ENCODE data around the gene HYAL1. TPM values are rescaled to one million over a fixed set of nuclear protein-coding genes. Genes with fewer than 3 reads are reported as not detected.
A peak's percentile ranks its signal among the peaks of the same experiment; 100 is the strongest.

Gene HYAL1
- total and polyA plus RNA-seq, 2 experiments from 2014 or later: 0.20 TPM; not detected in 1

DNA sequence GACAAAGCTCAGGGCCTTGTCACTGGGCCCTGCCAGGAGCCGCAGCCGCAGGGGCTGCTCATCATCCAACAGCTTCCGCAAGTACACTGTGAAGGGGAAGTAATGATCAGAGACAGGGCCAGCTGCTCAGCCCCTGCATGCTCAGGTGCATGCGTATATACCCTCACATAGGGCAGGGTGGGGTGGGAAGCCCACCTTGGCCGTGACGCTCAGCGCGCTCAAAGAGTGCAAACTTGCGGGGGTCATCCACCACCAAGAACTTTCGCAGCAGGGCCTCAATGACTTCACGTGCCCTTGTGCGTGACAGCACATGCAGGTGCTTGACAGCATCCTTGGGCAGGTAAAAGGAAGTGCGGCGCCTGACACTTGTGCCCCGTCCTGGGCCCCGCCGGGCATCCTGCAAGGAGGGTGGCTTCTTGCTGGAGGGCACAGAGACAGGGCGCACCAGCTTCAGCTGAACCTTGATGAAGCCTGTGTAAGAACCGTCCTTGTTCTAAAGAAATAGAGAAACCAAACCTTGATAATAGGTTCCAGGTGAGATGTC is 28.1 kb upstream of the HYAL1 start:
- no peaks in the 10 kb centered on the region for H3K9me2 ChIP-seq (ENCODE audit: insufficient read depth)
- peaks cover 23% of the 10 kb centered on the region for H3K36me3 ChIP-seq (ENCODE audit: low read depth)
- peaks cover 44% of the 10 kb centered on the region for H3K4me1 ChIP-seq (ENCODE audit: insufficient read depth)
- no peak overlapping the region for H3K27ac ChIP-seq
- DNase-seq: no peak
- H2AFZ ChIP-seq: no peak overlapping the region
- no peaks in the 10 kb centered on the region; the same call in 1 of the 2 replicates for H4K20me1 ChIP-seq (ENCODE audit: insufficient read depth)
- 93% methylated on average over 19 of the region's 19 CpGs for WGBS, 2 experiments (ENCODE audit: low coverage in 1 of 2, low lambda C conversion rate in 2 of 2, missing lambda C conversion rate in 2 of 2)
- no peak overlapping the region for H3K4me2 ChIP-seq (ENCODE audit: unreplicated experiment)
- H3K79me2 ChIP-seq (ENCODE audit: insufficient read depth): peaks cover 77% of the 10 kb centered on the region
- H3K9ac ChIP-seq: no peak overlapping the region
- in situ Hi-C loops (cut with MboI): no loop called here
- H3K27me3 ChIP-seq (replicated peaks; ENCODE audit: insufficient read depth): no peaks in the 10 kb centered on the region
- no peak for TF ChIP-seq EZH2 (IDR thresholded peaks at IDR 0.05; ENCODE audit: insufficient read depth, poor library complexity, severe bottlenecking)
- no peak for TF ChIP-seq EZH2phosphoT487 (IDR thresholded peaks at IDR 0.05; ENCODE audit: insufficient read depth, low read depth)
- peaks cover 56% of the 10 kb centered on the region for H3F3A ChIP-seq (ENCODE audit: insufficient read depth)
- H3K9me3 ChIP-seq (ENCODE audit: low read depth): no peaks in the 10 kb centered on the region
- H3K4me3 ChIP-seq: no peak overlapping the region

DNA sequence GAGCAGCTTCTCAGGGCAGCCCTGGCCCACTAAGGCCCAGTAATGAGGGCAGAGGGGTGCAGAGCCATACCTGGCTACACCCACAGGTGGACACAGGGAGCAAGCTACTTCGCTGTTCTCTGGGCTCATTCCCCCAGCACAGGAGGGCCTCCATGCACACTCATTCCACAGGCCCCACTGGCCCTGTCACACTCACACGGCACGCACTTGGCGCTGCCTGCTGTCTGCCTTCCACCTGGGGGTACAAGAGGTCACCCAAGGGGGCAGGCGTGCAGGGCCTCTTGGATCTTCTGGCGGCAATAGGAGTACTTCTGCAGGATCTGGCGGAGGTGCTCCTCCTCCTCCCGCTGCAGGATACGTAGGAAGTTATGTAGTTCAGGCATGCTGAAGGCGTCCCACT is 27.0 kb upstream of the HYAL1 start:
- H3K36me3 ChIP-seq (ENCODE audit: low read depth): peaks cover 23% of the 10 kb centered on the region
- TF ChIP-seq EZH2phosphoT487 (IDR thresholded peaks at IDR 0.05; ENCODE audit: insufficient read depth, low read depth) (no peak), EZH2 (IDR thresholded peaks at IDR 0.05; ENCODE audit: insufficient read depth, poor library complexity, severe bottlenecking) (no peak)
- no peaks in the 10 kb centered on the region; the same call in 1 of the 2 replicates for H4K20me1 ChIP-seq (ENCODE audit: insufficient read depth)
- no peak overlapping the region for H3K4me3 ChIP-seq
- H3K4me1 ChIP-seq (ENCODE audit: insufficient read depth): peaks cover 37% of the 10 kb centered on the region
- in situ Hi-C loops (cut with MboI): no loop called here
- DNase-seq: no peak
- no peaks in the 10 kb centered on the region for H3K9me2 ChIP-seq (ENCODE audit: insufficient read depth)
- no peaks in the 10 kb centered on the region for H3K9me3 ChIP-seq (ENCODE audit: low read depth)
- H3K79me2 ChIP-seq (ENCODE audit: insufficient read depth): peaks cover 69% of the 10 kb centered on the region
- H3K4me2 ChIP-seq (ENCODE audit: unreplicated experiment): no peak overlapping the region
- 90 to 92% methylated on average over 10 of the region's 10 CpGs for WGBS, 2 experiments (ENCODE audit: low coverage in 1 of 2, low lambda C conversion rate in 2 of 2, missing lambda C conversion rate in 2 of 2)
- no peak overlapping the region for H3K27ac ChIP-seq
- H3K27me3 ChIP-seq (replicated peaks; ENCODE audit: insufficient read depth): no peaks in the 10 kb centered on the region
- H3F3A ChIP-seq (ENCODE audit: insufficient read depth): peaks cover 45% of the 10 kb centered on the region
- no peak overlapping the region for H2AFZ ChIP-seq
- H3K9ac ChIP-seq: no peak overlapping the region

DNA sequence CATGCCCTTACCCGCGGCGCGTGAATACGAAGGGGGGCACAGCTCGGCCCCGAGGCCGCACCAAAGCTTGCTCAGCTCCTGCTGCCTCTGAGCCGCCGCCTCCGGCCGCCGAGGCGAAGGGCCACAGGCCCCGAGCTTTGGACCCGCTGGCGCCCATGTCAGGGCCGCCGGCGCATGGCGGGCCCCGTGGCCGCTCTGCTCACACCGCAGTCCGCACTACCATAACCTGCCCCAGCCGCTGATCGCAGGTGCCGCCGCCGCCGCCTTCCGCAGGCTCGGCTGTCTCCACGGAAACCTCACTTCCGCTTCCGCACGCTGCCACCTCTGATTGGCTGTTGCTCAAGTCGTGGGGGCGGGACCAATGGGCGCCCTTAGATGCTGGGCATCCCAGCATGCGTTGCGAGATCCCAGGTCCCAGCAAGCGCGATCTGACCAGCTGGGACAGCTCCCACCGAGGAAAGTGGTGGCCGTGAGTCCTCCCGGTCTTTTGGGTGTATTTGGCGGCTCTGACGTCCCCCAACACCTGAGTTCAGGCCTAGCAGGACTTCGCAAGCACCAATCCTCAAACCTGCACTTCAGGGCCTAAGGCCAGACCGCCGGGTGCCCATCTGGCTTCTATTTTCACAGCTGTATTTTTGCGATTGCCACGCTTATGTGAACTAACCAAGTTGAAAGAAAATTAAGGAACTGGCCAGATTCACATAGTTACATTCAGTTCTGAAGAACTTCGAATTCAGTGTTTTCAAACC is 24.7 kb upstream of the HYAL1 start, which contains the start of gene TUSC2:
TSS of gene TUSC2 (minus strand) at position 281 of the 749 bp plus-strand sequence. CDS start at position 157, 124 bp downstream.
- no peaks in the 10 kb centered on the region for H3K9me3 ChIP-seq (ENCODE audit: low read depth)
- H4K20me1 ChIP-seq (ENCODE audit: insufficient read depth): no peaks in the 10 kb centered on the region
- peak within 1 kb of the TSS; percentile 68 for H2AFZ ChIP-seq
- peak within 1 kb of the TSS; percentile 82 for H3K4me3 ChIP-seq
- H3K27me3 ChIP-seq (replicated peaks; ENCODE audit: insufficient read depth): no peaks in the 10 kb centered on the region
- WGBS, 2 experiments (ENCODE audit: low coverage in 1 of 2, low lambda C conversion rate in 2 of 2, missing lambda C conversion rate in 2 of 2): 1% methylated on average over 36 to 37 of the region's 55 CpGs
- peaks cover 15% of the 10 kb centered on the region for H3K4me1 ChIP-seq (ENCODE audit: insufficient read depth)
- H3F3A ChIP-seq (ENCODE audit: insufficient read depth): peaks cover 31% of the 10 kb centered on the region
- peak; percentile 100 for DNase-seq
- H3K27ac ChIP-seq: peak within 1 kb of the TSS; percentile 76
- peaks cover 47% of the 10 kb centered on the region for H3K79me2 ChIP-seq (ENCODE audit: insufficient read depth)
- in situ Hi-C loops (cut with MboI): no loop called here
- H3K36me3 ChIP-seq (ENCODE audit: low read depth): peaks cover 23% of the 10 kb centered on the region
- peak within 1 kb of the TSS; percentile 79 for H3K4me2 ChIP-seq (ENCODE audit: unreplicated experiment)
- no peaks in the 10 kb centered on the region for H3K9me2 ChIP-seq (ENCODE audit: insufficient read depth)
- TF ChIP-seq EZH2 (IDR thresholded peaks at IDR 0.05; ENCODE audit: insufficient read depth, poor library complexity, severe bottlenecking) (no peak), EZH2phosphoT487 (IDR thresholded peaks at IDR 0.05; ENCODE audit: insufficient read depth, low read depth) (no peak)
- peak within 1 kb of the TSS; percentile 88 for H3K9ac ChIP-seq

DNA sequence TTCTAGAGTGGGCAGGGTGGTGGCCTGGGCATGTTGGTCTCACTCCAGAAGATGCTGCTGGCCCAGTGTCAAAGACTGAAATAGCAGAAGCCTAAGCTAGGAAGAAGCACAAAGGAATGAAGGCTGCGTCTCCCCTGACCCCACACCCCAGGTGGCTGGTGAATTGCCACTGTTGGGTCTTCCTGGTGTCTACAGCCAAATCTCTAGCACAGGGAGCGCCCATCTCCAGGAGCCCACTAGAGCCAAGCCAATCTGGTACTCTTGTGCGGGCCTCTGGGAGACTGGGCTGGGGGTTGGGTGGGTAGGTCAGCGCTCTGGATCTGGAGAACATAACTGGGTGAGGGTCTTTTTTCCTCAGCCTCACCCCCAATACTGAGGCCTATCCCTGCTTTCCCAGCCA is 23.8 kb upstream of the HYAL1 start:
- Histone ChIP-seq H3K79me2 (ENCODE audit: insufficient read depth) (peaks cover 37% of the 10 kb centered on the region), H3K9me3 (ENCODE audit: low read depth) (no peaks in the 10 kb centered on the region), H3K27me3 (replicated peaks; ENCODE audit: insufficient read depth) (no peaks in the 10 kb centered on the region), H3K9me2 (ENCODE audit: insufficient read depth) (no peaks in the 10 kb centered on the region), H3K4me1 (ENCODE audit: insufficient read depth) (peaks cover 17% of the 10 kb centered on the region), H3K4me3 (peak overlapping the region; percentile 82), H3K36me3 (ENCODE audit: low read depth) (peaks cover 23% of the 10 kb centered on the region), H3K27ac (0 out of 2 replicates have a peak overlapping the region, but pooled peaks have one; percentile 76), H2AFZ (no peak overlapping the region), H3K4me2 (ENCODE audit: unreplicated experiment) (peak overlapping the region; percentile 79), H3F3A (ENCODE audit: insufficient read depth) (peaks cover 31% of the 10 kb centered on the region), H4K20me1 (ENCODE audit: insufficient read depth) (no peaks in the 10 kb centered on the region), H3K9ac (peak overlapping the region; percentile 88)
- in situ Hi-C loops (cut with MboI): no loop called here
- WGBS, 2 experiments (ENCODE audit: low coverage in 1 of 2, low lambda C conversion rate in 2 of 2, missing lambda C conversion rate in 2 of 2): 51 to 52% methylated on average over 4 of the region's 4 CpGs
- no peak for TF ChIP-seq EZH2phosphoT487 (IDR thresholded peaks at IDR 0.05; ENCODE audit: insufficient read depth, low read depth)
- no peak for TF ChIP-seq EZH2 (IDR thresholded peaks at IDR 0.05; ENCODE audit: insufficient read depth, poor library complexity, severe bottlenecking)
- no peak for DNase-seq

Measured in GM23248 (cell line).